Activated T-helper 1 cell treated with anti-CD3 and anti-CD28 coated beads, Interleukin-12 subunit alpha, Interleukin-12 subunit beta, Interleukin-2, Interleukin-4 antibody, amounts not matched to agents 30 ng/mL and 10 ng/mL and 1 ng/mL, durations not matched to agents 14 hours and 24 hours and 36 hours (primary cell): ENCODE results near the gene FGF18. TPM values are rescaled to one million over a fixed set of nuclear protein-coding genes. Genes with fewer than 3 reads are reported as not detected.
A peak's percentile ranks its signal among the peaks of the same experiment; 100 is the strongest.

Source experiments
- DNase-seq: peaks from one replicate; pipeline ENCODE4 v3.0.0; 2021; ENCODE audit warnings: low spot score
- H3K27ac Mint-ChIP-seq: one replicate; pipeline ENCODE4 v1.8.0; 2021; ENCODE audit warnings: mild to moderate bottlenecking, mixed read lengths
- H3K27me3 Mint-ChIP-seq: one replicate; pipeline ENCODE4 v1.8.0; 2022; ENCODE audit warnings: mild to moderate bottlenecking, moderate library complexity, mixed read lengths; ENCODE audit not compliant: insufficient read depth
- H3K36me3 Mint-ChIP-seq: one replicate; pipeline ENCODE4 v1.8.0; 2021; ENCODE audit warnings: low read depth, mixed read lengths
- H3K4me1 Mint-ChIP-seq: one replicate; pipeline ENCODE4 v1.8.0; 2021; ENCODE audit warnings: low read depth, mixed read lengths
- H3K4me3 Mint-ChIP-seq: one replicate; pipeline ENCODE4 v1.8.0; 2021; ENCODE audit warnings: mild to moderate bottlenecking, moderate library complexity, mixed read lengths
- H3K9me3 Mint-ChIP-seq: one replicate; pipeline ENCODE4 v1.8.0; 2021; ENCODE audit warnings: mixed read lengths
- intact Hi-C: fragments of 100-400 bp; cut with micrococcal nuclease; formaldehyde crosslinking; loops from one replicate; pipeline ENCODE4 v1.15.1; 2024
- total RNA-seq: library from RNA; stranded (reverse); gene quantifications from 2 replicates; pipeline ENCODE4 v1.2.3, GENCODE V29; 2022

Gene FGF18
- total RNA-seq, 1 donor from 2014 or later = 0.21 TPM

DNA sequence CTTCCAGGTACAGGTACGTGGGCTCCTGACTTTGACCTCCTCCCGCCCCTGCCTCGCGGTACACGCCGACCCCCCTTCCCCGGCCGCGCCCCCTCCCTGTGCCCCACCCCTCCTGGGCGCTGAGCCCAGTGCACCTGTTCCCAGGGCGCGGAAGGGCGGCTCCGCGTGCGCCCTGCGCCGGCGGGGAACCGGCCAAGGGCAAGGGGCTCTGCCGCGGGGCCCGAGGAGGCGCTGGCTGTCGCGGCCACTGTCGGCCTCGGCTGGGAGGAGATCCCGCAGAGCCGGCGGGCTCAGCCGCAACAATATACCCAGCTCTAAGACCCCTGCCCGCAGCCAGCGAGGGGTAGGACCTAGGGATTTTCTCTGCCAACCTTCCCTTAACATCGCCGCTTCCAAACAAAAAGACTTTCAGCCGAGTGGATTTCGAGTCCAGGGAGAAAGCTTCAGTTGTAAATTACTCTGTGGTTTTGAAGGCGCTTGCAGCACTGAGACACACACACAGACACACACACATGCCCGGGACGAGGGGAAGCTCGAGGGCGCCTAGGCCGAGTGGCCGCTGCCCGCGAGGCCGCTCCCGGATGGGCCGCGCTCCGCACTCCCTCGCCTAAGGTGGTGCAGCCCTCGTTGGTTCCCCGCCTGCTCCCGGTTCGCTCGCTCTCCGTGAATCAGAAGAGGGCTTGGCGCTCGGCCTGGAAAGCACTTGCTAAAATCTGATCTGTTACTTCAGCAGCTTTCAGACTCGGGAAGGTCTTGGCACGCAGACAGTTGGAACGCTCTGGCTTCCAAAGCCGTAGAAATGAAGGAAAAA is 1.2 kb downstream of the FGF18 start:
- Mint-ChIP-seq H3K9me3 (no peaks in the 10 kb centered on the region), H3K4me3 (peak overlapping the region; percentile 76), H3K36me3 (no peaks in the 10 kb centered on the region), H3K27ac (no peak overlapping the region), H3K27me3 (peaks cover 24% of the 10 kb centered on the region), H3K4me1 (peaks cover 5% of the 10 kb centered on the region)
- DNase-seq = no peak
- intact Hi-C loops = no loop called here

DNA sequence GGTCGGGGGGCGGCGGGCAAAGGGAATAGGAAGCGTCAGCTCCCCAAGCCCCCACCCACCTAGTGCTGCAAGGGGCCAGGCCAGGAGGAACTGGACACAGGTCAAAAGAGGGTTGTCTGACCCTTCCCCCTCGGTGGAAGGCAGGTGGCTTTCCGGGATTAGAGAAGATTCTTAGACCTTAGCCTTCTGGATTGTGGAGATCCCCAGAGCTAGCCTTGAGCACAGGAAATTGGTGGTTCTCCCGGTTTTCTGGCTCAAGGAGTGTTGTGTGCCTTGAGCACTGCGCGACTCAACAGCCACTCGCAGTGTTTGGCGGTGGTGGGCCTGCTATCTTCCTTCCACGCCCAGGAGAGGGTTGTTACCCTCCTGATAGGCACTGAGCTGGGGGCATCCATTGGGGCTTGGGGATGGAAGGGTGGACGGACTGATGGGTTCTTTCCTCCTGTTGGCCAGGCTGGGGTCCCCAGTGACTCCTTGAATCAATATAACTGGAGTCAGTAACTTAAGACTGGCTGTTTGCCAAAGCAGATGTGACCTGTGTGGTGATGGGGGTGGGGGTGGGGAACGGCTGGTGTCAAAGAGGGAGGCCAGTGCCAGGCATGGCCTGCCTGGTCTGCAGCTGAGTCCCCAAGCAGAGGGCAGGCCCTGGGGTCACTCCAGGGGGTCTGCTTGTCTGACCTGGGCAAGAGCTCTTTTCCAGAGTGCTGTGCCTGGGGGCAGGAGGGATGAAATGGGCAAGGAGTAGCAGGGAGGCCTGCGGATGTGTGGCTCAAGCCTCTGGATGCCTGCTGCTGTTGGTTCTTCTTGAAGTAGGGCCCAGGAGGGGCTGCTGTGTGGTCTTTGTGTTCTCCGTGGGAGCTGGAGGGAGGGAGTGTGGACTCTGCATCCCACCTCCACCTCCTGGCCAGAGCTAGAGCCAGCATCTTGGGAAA is 2.1 kb downstream of the FGF18 start:
- Mint-ChIP-seq H3K4me3 (no peak overlapping the region), H3K9me3 (no peaks in the 10 kb centered on the region), H3K27ac (no peak overlapping the region), H3K36me3 (no peaks in the 10 kb centered on the region), H3K27me3 (peaks cover 24% of the 10 kb centered on the region), H3K4me1 (peaks cover 5% of the 10 kb centered on the region)
- DNase-seq = no peak
- intact Hi-C loops = no loop called here

DNA sequence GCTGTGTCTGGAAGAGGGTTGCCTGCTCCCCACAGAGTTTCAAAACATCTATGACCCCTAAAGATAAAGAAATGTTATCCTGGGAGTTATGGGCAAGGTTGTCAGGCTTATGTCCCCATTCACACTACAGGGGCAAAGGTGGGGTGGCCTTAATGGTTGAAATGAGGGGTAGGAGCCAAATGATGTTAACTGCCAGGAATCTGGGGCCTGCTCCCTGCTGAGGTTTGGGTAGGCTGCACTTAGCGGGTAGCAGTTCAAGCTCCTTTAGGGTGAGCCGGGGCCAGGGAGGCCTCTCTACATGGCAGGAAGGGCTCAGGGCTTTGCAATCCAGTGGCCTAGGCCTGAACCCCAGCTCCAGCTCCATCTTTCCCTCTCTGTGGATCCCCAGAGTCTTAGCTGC is 3.0 kb downstream of the FGF18 start:
- Mint-ChIP-seq H3K4me3 (no peak overlapping the region), H3K27me3 (peaks cover 24% of the 10 kb centered on the region), H3K36me3 (no peaks in the 10 kb centered on the region), H3K9me3 (no peaks in the 10 kb centered on the region), H3K27ac (no peak overlapping the region), H3K4me1 (peaks cover 5% of the 10 kb centered on the region)
- intact Hi-C loops = no loop called here
- no peak for DNase-seq

DNA sequence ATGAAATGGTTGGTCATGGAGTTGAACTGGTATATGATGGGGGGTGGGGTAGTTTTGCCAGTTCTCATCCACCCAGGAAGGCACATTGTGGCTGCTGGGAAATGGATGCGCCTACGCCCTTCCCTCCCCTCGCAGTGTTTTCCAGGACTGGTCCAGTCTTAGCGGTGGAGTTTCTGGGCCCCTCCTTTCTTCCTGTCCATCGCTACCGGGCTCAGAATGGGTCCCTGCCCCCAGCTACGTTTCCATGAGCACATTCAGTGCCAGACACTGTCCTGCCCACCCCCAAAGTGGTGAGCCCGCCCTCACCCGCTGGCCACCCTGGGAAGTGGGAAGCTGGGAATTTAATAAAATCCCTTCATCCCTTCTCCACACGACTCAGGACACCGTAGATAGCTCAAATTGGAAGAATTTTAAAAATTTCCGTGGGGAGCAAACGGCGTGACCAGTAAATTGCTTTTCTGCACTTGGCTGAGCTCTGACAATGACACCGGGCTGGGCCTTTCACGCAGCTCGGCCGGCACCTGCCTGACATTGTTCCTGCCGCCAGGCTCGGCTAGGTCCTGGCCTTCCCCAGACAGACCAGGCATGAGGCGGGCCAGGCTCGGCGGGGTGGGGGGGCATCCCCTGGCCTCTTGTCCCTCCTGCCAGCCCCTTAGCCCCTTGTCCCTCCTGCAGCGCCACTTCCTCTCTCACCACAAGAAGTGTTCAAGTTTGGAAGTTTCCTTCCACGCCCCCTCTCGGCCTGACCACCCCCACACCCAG is 3.6 kb downstream of the FGF18 start:
- intact Hi-C loops = no loop called here
- Mint-ChIP-seq H3K27ac (no peak overlapping the region), H3K4me3 (no peak overlapping the region), H3K27me3 (peaks cover 24% of the 10 kb centered on the region), H3K9me3 (no peaks in the 10 kb centered on the region), H3K36me3 (no peaks in the 10 kb centered on the region), H3K4me1 (peaks cover 5% of the 10 kb centered on the region)
- DNase-seq = no peak

DNA sequence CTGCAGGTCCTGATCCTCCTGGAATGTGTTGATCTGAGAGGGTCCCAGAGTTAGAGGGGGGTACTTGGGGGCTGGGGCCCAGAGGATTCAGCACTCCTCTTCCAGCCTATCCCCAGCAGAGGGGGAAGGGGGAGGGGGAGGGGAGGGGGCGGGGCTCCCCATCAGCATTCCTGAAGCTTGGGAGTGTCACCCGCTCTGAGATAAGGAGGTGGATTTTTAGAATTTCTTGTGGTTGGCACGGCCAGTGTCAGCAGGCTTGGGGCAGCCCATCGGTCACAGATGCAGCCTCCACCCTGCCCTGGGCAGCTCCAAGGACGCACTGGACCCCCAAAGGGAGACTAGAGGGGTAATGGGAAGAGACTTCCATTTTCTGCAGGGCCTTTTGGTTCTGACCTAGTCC is 5.3 kb downstream of the FGF18 start:
- no peaks in the 10 kb centered on the region for H3K4me1 Mint-ChIP-seq
- H3K4me3 Mint-ChIP-seq = no peak overlapping the region
- peaks cover 20% of the 10 kb centered on the region for H3K27me3 Mint-ChIP-seq

DNA sequence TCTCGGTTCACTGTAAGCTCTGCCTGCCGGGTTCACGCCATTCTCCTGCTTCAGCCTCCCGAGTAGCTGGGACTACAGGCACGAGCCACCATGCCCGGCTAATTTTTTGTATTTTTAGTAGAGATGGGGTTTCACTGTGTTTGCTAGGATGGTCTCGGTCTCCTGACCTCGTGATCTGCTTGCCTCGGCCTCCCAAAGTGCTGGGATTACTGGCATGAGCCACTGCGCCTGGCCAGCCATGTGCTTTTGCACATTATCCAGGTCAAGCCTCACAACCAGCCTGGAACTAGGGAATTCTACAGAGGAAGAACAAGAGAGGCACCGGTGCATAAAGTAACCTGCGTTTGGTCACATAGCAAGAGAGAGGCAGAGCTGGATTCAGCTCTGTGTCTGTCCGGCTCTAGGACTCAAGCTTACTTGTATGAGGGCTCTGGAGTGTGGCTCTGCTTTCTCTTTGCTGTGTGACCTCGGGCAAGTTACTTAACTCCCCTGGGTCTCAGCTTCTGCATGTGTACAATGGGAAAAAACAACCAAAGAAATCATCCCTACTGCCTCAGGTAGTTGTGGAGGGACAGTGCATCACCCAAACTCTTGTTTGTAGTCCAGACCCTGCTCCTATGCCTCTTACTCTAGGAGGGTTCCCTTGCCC is 6.3 kb downstream of the FGF18 start:
- Mint-ChIP-seq H3K27ac (no peak overlapping the region), H3K9me3 (no peaks in the 10 kb centered on the region), H3K4me3 (no peak overlapping the region), H3K27me3 (peaks cover 15% of the 10 kb centered on the region), H3K4me1 (no peaks in the 10 kb centered on the region), H3K36me3 (no peaks in the 10 kb centered on the region)
- DNase-seq = no peak
- intact Hi-C loops = no loop called here

More for the DNA sequence above, 5.3 kb downstream of the FGF18 start:
- no peak overlapping the region for H3K27ac Mint-ChIP-seq
- H3K9me3 Mint-ChIP-seq = no peaks in the 10 kb centered on the region
- DNase-seq = no peak
- no peaks in the 10 kb centered on the region for H3K36me3 Mint-ChIP-seq
- intact Hi-C loops = no loop called here

DNA sequence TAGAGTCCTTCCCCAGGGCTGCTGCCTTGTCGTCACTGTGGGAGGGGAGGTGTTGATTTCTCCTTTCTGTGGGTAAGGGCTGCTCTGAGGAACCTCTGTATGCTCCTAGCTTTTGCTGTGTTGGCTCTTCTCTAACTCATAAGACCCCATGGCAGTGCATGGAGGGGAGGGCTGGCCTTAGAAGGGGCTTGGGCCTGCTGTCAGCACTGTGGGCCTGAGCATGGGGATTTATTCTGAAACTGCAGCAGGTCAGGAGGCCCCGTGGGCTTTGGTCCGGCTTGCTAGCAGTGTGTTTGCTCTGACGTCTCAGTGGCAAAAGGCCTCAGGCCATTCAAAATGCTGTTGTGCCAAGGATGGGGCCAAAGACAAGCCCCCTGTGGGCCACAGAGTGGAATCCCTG is 6.8 kb downstream of the FGF18 start:
- H3K4me3 Mint-ChIP-seq = no peak overlapping the region
- H3K27ac Mint-ChIP-seq = no peak overlapping the region
- DNase-seq = no peak
- H3K4me1 Mint-ChIP-seq = no peaks in the 10 kb centered on the region
- H3K36me3 Mint-ChIP-seq = no peaks in the 10 kb centered on the region
- intact Hi-C loops = no loop called here
- no peaks in the 10 kb centered on the region for H3K9me3 Mint-ChIP-seq
- H3K27me3 Mint-ChIP-seq = peaks cover 10% of the 10 kb centered on the region

DNA sequence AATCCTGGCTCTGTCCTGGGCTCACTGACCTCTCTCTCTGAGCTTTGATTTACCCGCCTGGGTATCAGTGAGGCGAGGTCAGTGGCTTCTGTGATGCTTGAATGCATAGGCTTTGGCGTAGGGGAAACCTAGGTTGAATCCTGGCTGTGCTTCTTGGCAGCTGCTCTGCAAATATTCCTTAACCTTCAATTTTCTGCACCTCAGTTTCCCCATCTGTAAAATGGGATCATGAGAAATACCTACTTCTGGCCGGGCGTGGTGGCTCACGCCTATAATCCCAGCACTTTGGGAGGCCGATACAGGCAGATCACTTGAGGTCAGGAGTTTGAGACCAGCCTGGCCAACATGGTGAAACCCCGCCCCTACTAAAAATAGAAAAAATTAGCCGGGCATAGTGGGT is 7.2 kb downstream of the FGF18 start:
- H3K27me3 Mint-ChIP-seq = peaks cover 6% of the 10 kb centered on the region
- no peak overlapping the region for H3K4me3 Mint-ChIP-seq
- no peaks in the 10 kb centered on the region for H3K36me3 Mint-ChIP-seq
- intact Hi-C loops = no loop called here
- no peak overlapping the region for H3K27ac Mint-ChIP-seq
- H3K9me3 Mint-ChIP-seq = no peaks in the 10 kb centered on the region
- H3K4me1 Mint-ChIP-seq = no peaks in the 10 kb centered on the region
- no peak for DNase-seq

DNA sequence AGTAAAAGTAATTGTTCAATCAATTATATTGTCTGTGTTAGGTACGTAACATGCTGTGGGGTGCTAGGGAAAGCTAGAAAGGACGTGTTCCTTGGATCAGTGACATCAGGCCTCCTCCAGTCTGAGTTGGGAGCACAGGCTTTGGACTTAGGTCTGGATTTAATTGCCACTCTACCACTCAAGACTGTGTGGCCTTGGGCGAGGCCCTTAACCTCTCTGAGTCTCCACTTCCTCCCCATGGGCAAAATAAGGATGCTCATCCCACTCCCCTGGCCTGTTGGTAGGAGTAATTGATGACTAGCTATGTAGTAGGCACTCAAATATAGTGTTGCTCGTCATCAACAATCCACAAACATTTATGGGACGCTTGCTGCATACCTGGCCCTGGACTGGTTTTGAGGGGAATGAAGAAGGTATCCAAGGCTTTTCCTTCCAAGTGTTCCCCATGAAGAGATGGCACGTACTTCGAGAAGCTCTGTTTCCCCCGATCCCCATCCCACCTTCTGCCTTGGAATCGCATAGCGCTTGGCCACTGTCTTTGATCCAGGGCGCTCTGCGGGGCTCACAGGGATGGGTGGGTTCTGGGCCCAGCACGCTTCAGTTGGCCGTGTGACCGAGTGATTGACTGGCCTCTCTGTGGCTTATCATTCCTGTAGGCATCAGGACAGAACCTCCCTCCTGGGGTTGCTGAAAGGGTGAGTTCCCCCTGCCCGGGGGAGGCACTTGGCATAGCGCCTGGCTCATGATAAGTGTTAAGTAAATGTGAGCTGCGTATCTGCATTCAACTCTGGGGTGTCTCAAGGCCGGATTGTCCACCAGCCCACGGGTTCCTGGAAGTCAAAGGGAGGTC is 8.1 kb downstream of the FGF18 start:
- intact Hi-C loops = no loop called here
- H3K27me3 Mint-ChIP-seq = peaks cover 2% of the 10 kb centered on the region
- no peaks in the 10 kb centered on the region for H3K4me1 Mint-ChIP-seq
- no peak overlapping the region for H3K4me3 Mint-ChIP-seq
- H3K27ac Mint-ChIP-seq = no peak overlapping the region
- no peaks in the 10 kb centered on the region for H3K9me3 Mint-ChIP-seq
- no peak for DNase-seq
- no peaks in the 10 kb centered on the region for H3K36me3 Mint-ChIP-seq

DNA sequence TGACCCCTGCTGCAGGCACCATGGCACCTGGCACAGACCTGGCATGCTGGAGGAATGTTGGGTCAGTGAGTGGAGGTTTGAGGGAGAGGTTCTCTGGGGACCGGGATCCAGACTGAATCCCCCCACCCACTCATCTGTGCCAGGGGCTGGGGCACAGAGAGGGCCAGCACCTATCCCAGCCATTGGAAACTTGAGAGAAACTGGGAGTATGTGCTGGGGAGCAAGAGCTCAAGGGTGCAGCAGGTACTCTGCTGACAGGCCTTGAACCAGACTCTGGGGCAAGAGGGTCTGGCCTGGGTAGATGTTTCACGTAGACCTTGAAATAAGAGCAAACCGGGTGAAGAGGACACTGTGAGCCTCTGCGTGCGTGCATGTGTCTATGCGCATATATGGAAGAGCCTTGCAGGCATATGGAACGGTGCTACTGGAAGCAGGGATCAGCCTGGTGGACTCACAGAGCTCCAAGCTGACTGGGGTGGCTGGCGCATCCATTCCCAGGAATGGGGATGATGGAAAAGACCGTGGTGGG is 8.8 kb downstream of the FGF18 start:
- no peak for DNase-seq
- peaks cover 2% of the 10 kb centered on the region for H3K27me3 Mint-ChIP-seq
- intact Hi-C loops = no loop called here
- H3K4me1 Mint-ChIP-seq = no peaks in the 10 kb centered on the region
- H3K9me3 Mint-ChIP-seq = no peaks in the 10 kb centered on the region
- no peaks in the 10 kb centered on the region for H3K36me3 Mint-ChIP-seq
- H3K27ac Mint-ChIP-seq = no peak overlapping the region
- no peak overlapping the region for H3K4me3 Mint-ChIP-seq

DNA sequence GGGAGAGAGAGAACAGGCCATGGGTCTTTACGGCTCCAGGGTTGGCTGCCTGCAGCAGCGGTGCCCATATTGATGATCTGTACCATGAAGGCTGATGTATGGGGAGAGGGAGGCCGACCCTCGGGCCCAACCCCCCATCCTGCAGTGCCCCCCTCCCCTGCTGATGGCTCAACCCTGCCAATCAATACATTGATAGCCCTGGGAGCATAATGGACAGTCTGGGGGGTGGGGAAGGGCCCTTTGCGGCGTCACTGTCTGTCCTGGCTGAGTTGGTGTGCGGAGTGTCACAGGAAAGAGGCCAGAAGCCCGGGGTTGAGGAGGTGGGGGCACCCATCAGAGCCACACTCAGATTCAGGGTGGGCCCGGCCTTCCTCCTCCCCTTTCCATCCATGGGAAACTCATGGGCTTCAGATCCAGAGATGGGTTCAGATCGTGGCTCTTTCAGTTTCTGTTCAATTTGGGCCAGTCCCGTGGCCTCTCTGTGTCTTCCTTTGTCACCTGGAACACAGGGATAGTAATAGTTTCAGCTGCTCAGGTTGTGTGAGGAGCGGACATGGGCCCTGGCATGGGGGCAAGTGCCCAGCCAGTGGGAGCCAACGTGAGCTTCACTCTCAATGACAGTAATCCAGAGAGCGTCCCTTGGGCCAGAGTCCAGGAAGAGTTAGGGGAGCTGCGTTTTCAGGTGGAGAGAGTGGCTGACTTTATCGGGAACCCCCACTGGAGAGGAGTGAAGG is 9.5 kb downstream of the FGF18 start:
- Mint-ChIP-seq H3K9me3 (no peaks in the 10 kb centered on the region), H3K4me1 (no peaks in the 10 kb centered on the region)
- no peak for DNase-seq

More for the DNA sequence above, 9.5 kb downstream of the FGF18 start:
- no peaks in the 10 kb centered on the region for H3K36me3 Mint-ChIP-seq
- no peak overlapping the region for H3K27ac Mint-ChIP-seq
- intact Hi-C loops = no loop called here
- no peak overlapping the region for H3K4me3 Mint-ChIP-seq
- H3K27me3 Mint-ChIP-seq = peaks cover 2% of the 10 kb centered on the region
